ENCODE measurements around the gene RAD51B.

- no peak for TF ChIP-seq POLR2A (IDR thresholded peaks at IDR 0.05)
- TF ChIP-seq, protein P1, sequence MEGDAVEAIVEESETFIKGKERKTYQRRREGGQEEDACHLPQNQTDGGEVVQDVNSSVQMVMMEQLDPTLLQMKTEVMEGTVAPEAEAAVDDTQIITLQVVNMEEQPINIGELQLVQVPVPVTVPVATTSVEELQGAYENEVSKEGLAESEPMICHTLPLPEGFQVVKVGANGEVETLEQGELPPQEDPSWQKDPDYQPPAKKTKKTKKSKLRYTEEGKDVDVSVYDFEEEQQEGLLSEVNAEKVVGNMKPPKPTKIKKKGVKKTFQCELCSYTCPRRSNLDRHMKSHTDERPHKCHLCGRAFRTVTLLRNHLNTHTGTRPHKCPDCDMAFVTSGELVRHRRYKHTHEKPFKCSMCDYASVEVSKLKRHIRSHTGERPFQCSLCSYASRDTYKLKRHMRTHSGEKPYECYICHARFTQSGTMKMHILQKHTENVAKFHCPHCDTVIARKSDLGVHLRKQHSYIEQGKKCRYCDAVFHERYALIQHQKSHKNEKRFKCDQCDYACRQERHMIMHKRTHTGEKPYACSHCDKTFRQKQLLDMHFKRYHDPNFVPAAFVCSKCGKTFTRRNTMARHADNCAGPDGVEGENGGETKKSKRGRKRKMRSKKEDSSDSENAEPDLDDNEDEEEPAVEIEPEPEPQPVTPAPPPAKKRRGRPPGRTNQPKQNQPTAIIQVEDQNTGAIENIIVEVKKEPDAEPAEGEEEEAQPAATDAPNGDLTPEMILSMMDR (IDR thresholded peaks at IDR 0.05) = no peak
- TF ChIP-seq POLR2AphosphoS5 (IDR thresholded peaks at IDR 0.05) = no peak
- no peak for TF ChIP-seq EP300 (IDR thresholded peaks at IDR 0.05)
Observed at GRCh38 chr14:67998834-67999233, 179.3 kb downstream of the RAD51B start.
